A673 (cell line): ENCODE results near the gene BATF3. TPM values are rescaled to one million over a fixed set of nuclear protein-coding genes. Genes with fewer than 3 reads are reported as not detected.
A peak's percentile ranks its signal among the peaks of the same experiment; 100 is the strongest.

ENCODE experiments used
- BruUV-seq: library from RNA; stranded (reverse); fragments of 400-500 nt; replicated peaks from 2 replicates; lab custom pipeline; 2021; lab: Mats Ljungman, UMichigan
- CTCF ChIA-PET: fragments of 300-600 bp; sonication (Branson Sonifier 250); formaldehyde crosslinking; loops from one replicate; lab custom pipeline; 2022; ENCODE audit warnings: antibody characterized with exemption; lab: Charles Lee
- POLR2A ChIA-PET: fragments of 300-600 bp; sonication (Branson Sonifier 250); formaldehyde crosslinking; loops from one replicate; lab custom pipeline; 2022; ENCODE audit warnings: antibody characterized with exemption; ENCODE audit not compliant: low non-redundant PET; lab: Charles Lee
- DNase-seq: peaks from one replicate; pipeline ENCODE4 v3.0.0-alpha.2; 2015; ENCODE audit warnings: low spot score
- H3K27ac ChIP-seq: fragments of 200-600 bp; sonication (generic); 2 replicates; pipeline ENCODE4 v1.5.1; 2016; ENCODE audit warnings: mixed run types, low read depth, mild to moderate bottlenecking, mixed read lengths, antibody characterized with exemption, low read length; ENCODE audit not compliant: poor library complexity, severe bottlenecking
- H3K27me3 ChIP-seq: fragments of 200-600 bp; sonication (generic); replicated peaks from 2 replicates; pipeline ENCODE4 v1.6.1; 2017; ENCODE audit warnings: mixed run types, low read depth, mild to moderate bottlenecking, mixed read lengths, antibody characterized with exemption, low read length; ENCODE audit not compliant: insufficient read depth, poor library complexity
- H3K36me3 ChIP-seq: fragments of 200-600 bp; sonication (generic); 2 replicates; pipeline ENCODE4 v1.6.1; 2016; ENCODE audit warnings: mixed run types, mild to moderate bottlenecking, mixed read lengths, antibody characterized with exemption, low read length; ENCODE audit not compliant: insufficient read depth, poor library complexity, severe bottlenecking
- H3K4me1 ChIP-seq: fragments of 200-600 bp; sonication (generic); 2 replicates; pipeline ENCODE4 v1.6.1; 2017; ENCODE audit warnings: mixed run types, mild to moderate bottlenecking, mixed read lengths, antibody characterized with exemption, low read length; ENCODE audit not compliant: insufficient read depth, poor library complexity, severe bottlenecking
- H3K4me3 ChIP-seq: fragments of 200-600 bp; sonication (generic); 2 replicates; pipeline ENCODE4 v1.5.1; 2016; ENCODE audit warnings: low read depth, mixed run types, mild to moderate bottlenecking, mixed read lengths, low read length; ENCODE audit not compliant: poor library complexity, severe bottlenecking
- H3K9me3 ChIP-seq: fragments of 200-600 bp; sonication (generic); 2 replicates; pipeline ENCODE4 v1.6.1; 2016; ENCODE audit warnings: mixed run types, low read depth, mild to moderate bottlenecking, mixed read lengths, antibody characterized with exemption, low read length; ENCODE audit not compliant: poor library complexity, severe bottlenecking
- CTCF ChIP-seq: fragments of 300-800, 200-600 bp; sonication (generic); conservative IDR thresholded peaks from 2 replicates; pipeline ENCODE4 v1.5.1; 2017; ENCODE audit warnings: low read depth, mild to moderate bottlenecking, antibody characterized with exemption, low read length, moderate library complexity, mixed read lengths
- EZH2 ChIP-seq: fragments of 200-600 bp; sonication (generic); IDR thresholded peaks from 2 replicates; pipeline ENCODE4 v1.6.1; 2017; ENCODE audit warnings: borderline replicate concordance, low read depth, mild to moderate bottlenecking, mixed read lengths, antibody characterized with exemption, low read length; ENCODE audit not compliant: poor library complexity, severe bottlenecking
- intact Hi-C: fragments of 100-400 bp; cut with micrococcal nuclease; formaldehyde crosslinking; loops from one replicate; pipeline ENCODE4 v1.10.0; 2022; ENCODE audit not compliant: unreplicated experiment
- total RNA-seq: library from RNA; stranded (reverse); gene quantifications from 2 replicates; pipeline ENCODE4 v1.2.3, GENCODE V29; 2021

Gene BATF3
- total RNA-seq, 1 experiment from 2014 or later: 6.9 TPM

- ChIA-PET CTCF (interaction anchor here (0.8 kb wide), 1 partner anchor 58 kb away, joined by 4 read pairs; no protein-coding TSS in a partner anchor), POLR2A (interaction anchor here (0.6 kb wide), 1 partner anchor 231 kb away, joined by 3 read pairs; no protein-coding TSS in a partner anchor)
- BruUV-seq: no TSS peak
- intact Hi-C loops: loop anchor here (5.0 kb wide), 1 partner anchor 190 kb away; no protein-coding TSS in a partner anchor
- H3K4me1 ChIP-seq: peaks cover 27% of the 10 kb centered on the region
- H3K4me3 ChIP-seq: no peak overlapping the region
- peak overlapping the region; percentile 21 for H3K27ac ChIP-seq
- no peaks in the 10 kb centered on the region for H3K27me3 ChIP-seq
- DNase-seq: peak; percentile 86
- no peaks in the 10 kb centered on the region for H3K9me3 ChIP-seq
- TF ChIP-seq EZH2: no peak
- no peak for TF ChIP-seq CTCF
- H3K36me3 ChIP-seq: no peaks in the 10 kb centered on the region
Measured at GRCh38 chr1:212667223-212668139, 32.2 kb downstream of the BATF3 start.

GRCh38 chr1:212666116-212666775, 33.4 kb downstream of the BATF3 start:
- H3K27ac ChIP-seq: no peak overlapping the region

More at GRCh38 chr1:212666116-212666775, 33.4 kb downstream of the BATF3 start:
- ChIA-PET CTCF (interaction anchor here (0.8 to 1.3 kb wide), 6 partner anchors 57 to 211 kb away, joined by 4 to 14 read pairs (median 6); no protein-coding TSS in a partner anchor), POLR2A (no interaction called here)
- no peaks in the 10 kb centered on the region for H3K27me3 ChIP-seq
- H3K4me1 ChIP-seq: peaks cover 19% of the 10 kb centered on the region
- intact Hi-C loops: loop anchor here (5.0 kb wide), 1 partner anchor 189 kb away; no protein-coding TSS in a partner anchor
- no peaks in the 10 kb centered on the region for H3K9me3 ChIP-seq
- H3K4me3 ChIP-seq: no peak overlapping the region
- no peak for TF ChIP-seq EZH2
- no peak for TF ChIP-seq CTCF
- no peaks in the 10 kb centered on the region for H3K36me3 ChIP-seq
- BruUV-seq: no TSS peak
- DNase-seq: no peak
